ENCODE data around the gene RTKN. TPM values are rescaled to one million over a fixed set of nuclear protein-coding genes. Genes with fewer than 3 reads are reported as not detected.
A peak's percentile ranks its signal among the peaks of the same experiment; 100 is the strongest.

Gene RTKN
- total and polyA plus RNA-seq, 2 of the 13 experiments (the other 11 are each of a cell fraction or from before 2014, with no cell fraction given) = 159 to 166 TPM

GRCh38 chr2:74413001-74413698 is 28.6 kb downstream of the RTKN start (continued):
- TF ChIP-seq CENPBD1 (CRISPR knock-in tag; IDR thresholded peaks at IDR 0.05; ENCODE audit: borderline replicate concordance, low read depth) = no peak
- TF ChIP-seq ZNF44 (CRISPR knock-in tag; IDR thresholded peaks at IDR 0.05) = peak; percentile 86; the same call in 1 of the 2 replicates
- TF ChIP-seq ZNF746 (CRISPR knock-in tag; IDR thresholded peaks at IDR 0.05) = no peak
- TF ChIP-seq NCOA2 (CRISPR knock-in tag; IDR thresholded peaks at IDR 0.05) = no peak
- no peak for TF ChIP-seq ZNF552 (CRISPR knock-in tag; IDR thresholded peaks at IDR 0.05; ENCODE audit: borderline replicate concordance)
- TF ChIP-seq, protein P1, sequence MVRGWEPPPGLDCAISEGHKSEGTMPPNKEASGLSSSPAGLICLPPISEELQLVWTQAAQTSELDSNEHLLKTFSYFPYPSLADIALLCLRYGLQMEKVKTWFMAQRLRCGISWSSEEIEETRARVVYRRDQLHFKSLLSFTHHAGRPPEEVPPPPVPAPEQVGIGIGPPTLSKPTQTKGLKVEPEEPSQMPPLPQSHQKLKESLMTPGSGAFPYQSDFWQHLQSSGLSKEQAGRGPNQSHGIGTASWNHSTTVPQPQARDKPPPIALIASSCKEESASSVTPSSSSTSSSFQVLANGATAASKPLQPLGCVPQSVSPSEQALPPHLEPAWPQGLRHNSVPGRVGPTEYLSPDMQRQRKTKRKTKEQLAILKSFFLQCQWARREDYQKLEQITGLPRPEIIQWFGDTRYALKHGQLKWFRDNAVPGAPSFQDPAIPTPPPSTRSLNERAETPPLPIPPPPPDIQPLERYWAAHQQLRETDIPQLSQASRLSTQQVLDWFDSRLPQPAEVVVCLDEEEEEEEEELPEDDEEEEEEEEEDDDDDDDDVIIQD (CRISPR knock-in tag; IDR thresholded peaks at IDR 0.05; ENCODE audit: low read depth) = no peak
- TF ChIP-seq, protein P2, sequence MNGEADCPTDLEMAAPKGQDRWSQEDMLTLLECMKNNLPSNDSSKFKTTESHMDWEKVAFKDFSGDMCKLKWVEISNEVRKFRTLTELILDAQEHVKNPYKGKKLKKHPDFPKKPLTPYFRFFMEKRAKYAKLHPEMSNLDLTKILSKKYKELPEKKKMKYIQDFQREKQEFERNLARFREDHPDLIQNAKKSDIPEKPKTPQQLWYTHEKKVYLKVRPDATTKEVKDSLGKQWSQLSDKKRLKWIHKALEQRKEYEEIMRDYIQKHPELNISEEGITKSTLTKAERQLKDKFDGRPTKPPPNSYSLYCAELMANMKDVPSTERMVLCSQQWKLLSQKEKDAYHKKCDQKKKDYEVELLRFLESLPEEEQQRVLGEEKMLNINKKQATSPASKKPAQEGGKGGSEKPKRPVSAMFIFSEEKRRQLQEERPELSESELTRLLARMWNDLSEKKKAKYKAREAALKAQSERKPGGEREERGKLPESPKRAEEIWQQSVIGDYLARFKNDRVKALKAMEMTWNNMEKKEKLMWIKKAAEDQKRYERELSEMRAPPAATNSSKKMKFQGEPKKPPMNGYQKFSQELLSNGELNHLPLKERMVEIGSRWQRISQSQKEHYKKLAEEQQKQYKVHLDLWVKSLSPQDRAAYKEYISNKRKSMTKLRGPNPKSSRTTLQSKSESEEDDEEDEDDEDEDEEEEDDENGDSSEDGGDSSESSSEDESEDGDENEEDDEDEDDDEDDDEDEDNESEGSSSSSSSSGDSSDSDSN (CRISPR knock-in tag; IDR thresholded peaks at IDR 0.05) = 0 out of 2 replicates have a peak, but pooled peaks have one; percentile 25
- TF ChIP-seq, protein P3, sequence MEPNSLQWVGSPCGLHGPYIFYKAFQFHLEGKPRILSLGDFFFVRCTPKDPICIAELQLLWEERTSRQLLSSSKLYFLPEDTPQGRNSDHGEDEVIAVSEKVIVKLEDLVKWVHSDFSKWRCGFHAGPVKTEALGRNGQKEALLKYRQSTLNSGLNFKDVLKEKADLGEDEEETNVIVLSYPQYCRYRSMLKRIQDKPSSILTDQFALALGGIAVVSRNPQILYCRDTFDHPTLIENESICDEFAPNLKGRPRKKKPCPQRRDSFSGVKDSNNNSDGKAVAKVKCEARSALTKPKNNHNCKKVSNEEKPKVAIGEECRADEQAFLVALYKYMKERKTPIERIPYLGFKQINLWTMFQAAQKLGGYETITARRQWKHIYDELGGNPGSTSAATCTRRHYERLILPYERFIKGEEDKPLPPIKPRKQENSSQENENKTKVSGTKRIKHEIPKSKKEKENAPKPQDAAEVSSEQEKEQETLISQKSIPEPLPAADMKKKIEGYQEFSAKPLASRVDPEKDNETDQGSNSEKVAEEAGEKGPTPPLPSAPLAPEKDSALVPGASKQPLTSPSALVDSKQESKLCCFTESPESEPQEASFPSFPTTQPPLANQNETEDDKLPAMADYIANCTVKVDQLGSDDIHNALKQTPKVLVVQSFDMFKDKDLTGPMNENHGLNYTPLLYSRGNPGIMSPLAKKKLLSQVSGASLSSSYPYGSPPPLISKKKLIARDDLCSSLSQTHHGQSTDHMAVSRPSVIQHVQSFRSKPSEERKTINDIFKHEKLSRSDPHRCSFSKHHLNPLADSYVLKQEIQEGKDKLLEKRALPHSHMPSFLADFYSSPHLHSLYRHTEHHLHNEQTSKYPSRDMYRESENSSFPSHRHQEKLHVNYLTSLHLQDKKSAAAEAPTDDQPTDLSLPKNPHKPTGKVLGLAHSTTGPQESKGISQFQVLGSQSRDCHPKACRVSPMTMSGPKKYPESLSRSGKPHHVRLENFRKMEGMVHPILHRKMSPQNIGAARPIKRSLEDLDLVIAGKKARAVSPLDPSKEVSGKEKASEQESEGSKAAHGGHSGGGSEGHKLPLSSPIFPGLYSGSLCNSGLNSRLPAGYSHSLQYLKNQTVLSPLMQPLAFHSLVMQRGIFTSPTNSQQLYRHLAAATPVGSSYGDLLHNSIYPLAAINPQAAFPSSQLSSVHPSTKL (CRISPR knock-in tag; IDR thresholded peaks at IDR 0.05) = peak; percentile 68
- peak; percentile 8; the same call in 1 of the 2 replicates for TF ChIP-seq HNF1A (IDR thresholded peaks at IDR 0.05; ENCODE audit: low read depth)
- no peak for TF ChIP-seq HNF1A (CRISPR knock-in tag; IDR thresholded peaks at IDR 0.05; ENCODE audit: borderline replicate concordance)
- peak; percentile 39 for TF ChIP-seq SOX5 (CRISPR knock-in tag; IDR thresholded peaks at IDR 0.05; ENCODE audit: borderline replicate concordance)
- TF ChIP-seq CENPT (CRISPR knock-in tag; IDR thresholded peaks at IDR 0.05; ENCODE audit: low read depth) = no peak
- 0 out of 2 replicates have a peak, but pooled peaks have one; percentile 26 for TF ChIP-seq ZIK1 (CRISPR knock-in tag; IDR thresholded peaks at IDR 0.05; ENCODE audit: borderline replicate concordance, low read depth)
- TF ChIP-seq NFIB (CRISPR knock-in tag; IDR thresholded peaks at IDR 0.05; ENCODE audit: borderline replicate concordance) = 0 out of 2 replicates have a peak, but pooled peaks have one; percentile 35
- TF ChIP-seq ZNF430 (CRISPR knock-in tag; IDR thresholded peaks at IDR 0.05) = peak; percentile 72; the same call in 1 of the 2 replicates
- no peak for TF ChIP-seq ZNF232 (CRISPR knock-in tag; IDR thresholded peaks at IDR 0.05; ENCODE audit: borderline replicate concordance)
